Duodenal mucosa (tissue), 2 donors: Measurements from ENCODE around the gene SH3RF3.

ENCODE experiments used
- H3K27ac ChIP-seq: one replicate; pipeline ENCODE4 v1.7.0; 2013; ENCODE audit warnings: low read depth, low read length
- H3K27me3 ChIP-seq, 2 donors: one replicate each; pipeline ENCODE4 v1.7.0; 2013; ENCODE audit warnings: low read length in 2 of 2, control low read depth in 1 of 2; ENCODE audit not compliant: insufficient read depth in 2 of 2, control insufficient read depth in 1 of 2
- H3K36me3 ChIP-seq, 2 donors: one replicate each; pipeline ENCODE4 v1.7.0; 2013; ENCODE audit warnings: low read length in 2 of 2, control low read depth in 1 of 2; ENCODE audit not compliant: insufficient read depth in 2 of 2, control insufficient read depth in 1 of 2
- H3K4me1 ChIP-seq, 2 donors: one replicate each; pipeline ENCODE4 v1.7.0; 2013; ENCODE audit warnings: low read length in 2 of 2, control low read depth in 1 of 2; ENCODE audit not compliant: insufficient read depth in 2 of 2, control insufficient read depth in 1 of 2
- H3K4me3 ChIP-seq, 2 donors: one replicate each; pipeline ENCODE4 v1.7.0; 2013; ENCODE audit warnings: low read length in 2 of 2, low read depth in 1 of 2
- H3K9ac ChIP-seq, 2 donors: one replicate each; pipeline ENCODE4 v1.7.0; 2013; ENCODE audit warnings: low read length in 2 of 2, low read depth in 1 of 2
- H3K9me3 ChIP-seq, 2 donors: one replicate each; pipeline ENCODE4 v1.7.0; 2013; ENCODE audit warnings: low read length in 2 of 2, control low read depth in 1 of 2; ENCODE audit not compliant: control insufficient read depth in 1 of 2

Gene SH3RF3

DNA sequence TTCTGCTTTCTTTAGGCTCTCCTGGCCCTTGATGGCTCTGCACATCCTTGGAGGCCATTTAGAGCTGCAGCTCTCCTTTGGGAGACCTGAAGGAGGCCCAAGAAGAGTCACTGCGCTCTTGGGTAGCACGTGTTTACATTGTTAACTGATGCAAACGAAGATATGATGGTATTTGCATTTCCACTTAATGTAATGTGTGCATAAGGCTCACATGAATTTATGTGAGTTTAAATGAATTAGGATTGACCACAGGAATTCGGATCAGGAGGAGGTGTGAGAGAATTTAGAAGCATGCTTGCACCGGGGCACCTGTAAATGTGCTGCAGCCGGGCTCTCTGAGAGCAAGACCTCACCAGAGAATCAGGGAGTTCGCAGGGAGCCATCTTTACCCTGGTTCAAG, 7.5 kb downstream of the SH3RF3 start:
- H3K4me3 ChIP-seq: no peak overlapping the region
- no peak overlapping the region for H3K27ac ChIP-seq
- H3K9ac ChIP-seq: no peak overlapping the region
- H3K36me3 ChIP-seq: no peaks in the 10 kb centered on the region
- H3K4me1 ChIP-seq: no peaks in the 10 kb centered on the region
- no peaks in the 10 kb centered on the region for H3K9me3 ChIP-seq
- H3K27me3 ChIP-seq: peaks cover 15 to 26% of the 10 kb centered on the region in 2 donors

DNA sequence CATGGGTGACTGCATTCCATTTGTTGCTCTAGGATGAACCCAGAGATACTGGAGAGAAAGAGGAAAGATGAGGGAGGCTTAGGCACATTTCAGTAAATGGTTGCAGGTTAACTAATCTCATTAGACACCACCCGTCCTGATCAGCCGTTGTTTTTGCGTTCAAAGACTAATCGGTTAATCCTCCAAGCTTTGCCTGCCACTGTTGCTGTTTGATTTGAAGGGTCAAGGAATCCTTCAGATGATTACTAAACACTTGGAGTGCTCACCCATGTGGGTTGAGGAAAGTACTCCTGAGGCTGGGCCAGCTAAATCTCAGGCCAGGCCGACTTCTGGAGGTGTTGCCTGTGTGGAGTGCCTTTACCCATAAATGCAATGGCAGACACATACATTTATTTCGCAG, 8.6 kb downstream of the SH3RF3 start:
- no peaks in the 10 kb centered on the region for H3K9me3 ChIP-seq
- no peak overlapping the region for H3K9ac ChIP-seq
- no peak overlapping the region for H3K27ac ChIP-seq
- H3K4me1 ChIP-seq: no peaks in the 10 kb centered on the region
- no peak overlapping the region for H3K4me3 ChIP-seq
- H3K27me3 ChIP-seq: peaks cover 11 to 23% of the 10 kb centered on the region in 2 donors
- H3K36me3 ChIP-seq: no peaks in the 10 kb centered on the region

DNA sequence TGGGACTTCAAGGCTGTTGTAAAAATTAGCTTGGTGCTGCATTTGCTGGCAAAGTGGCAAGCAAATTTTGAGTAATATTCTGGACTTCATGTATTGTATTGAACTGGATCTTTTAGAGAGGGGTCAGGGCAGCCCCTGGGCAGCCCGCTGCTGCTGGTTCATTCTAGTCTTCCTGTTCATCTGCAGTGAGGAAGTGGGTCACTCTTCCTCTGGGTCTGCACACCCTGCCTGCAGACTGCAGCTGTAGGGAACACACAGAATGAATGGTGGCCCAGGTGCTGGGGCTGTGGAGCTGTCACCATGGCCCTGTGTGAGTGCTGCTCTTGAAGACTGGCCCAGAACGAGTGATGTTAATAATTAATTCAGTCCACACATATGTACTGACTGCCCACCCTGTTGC, 9.4 kb downstream of the SH3RF3 start:
- H3K4me1 ChIP-seq: no peaks in the 10 kb centered on the region
- H3K9me3 ChIP-seq: no peaks in the 10 kb centered on the region
- H3K36me3 ChIP-seq: no peaks in the 10 kb centered on the region
- H3K27me3 ChIP-seq: peaks cover 7 to 23% of the 10 kb centered on the region in 2 donors
- H3K4me3 ChIP-seq: no peak overlapping the region
- no peak overlapping the region for H3K9ac ChIP-seq
- H3K27ac ChIP-seq: no peak overlapping the region

DNA sequence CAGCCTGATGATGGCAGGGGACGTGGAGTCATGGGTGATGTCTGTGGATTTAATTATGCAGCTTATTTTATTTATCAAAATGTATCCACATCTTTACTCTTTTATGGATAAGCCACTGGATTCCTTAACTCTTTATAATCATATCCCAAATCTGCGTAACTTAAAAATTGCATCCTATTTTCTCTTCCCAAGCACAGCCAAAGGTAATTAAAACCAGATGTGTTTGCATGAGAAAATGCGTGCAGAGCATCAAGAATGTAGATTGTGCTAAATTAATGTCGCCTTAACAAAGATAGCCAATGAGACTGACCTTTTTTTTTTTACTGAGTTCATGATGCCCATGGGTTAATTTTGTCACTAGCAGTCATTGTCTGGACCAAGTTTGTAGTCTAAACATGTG, 10.0 kb downstream of the SH3RF3 start:
- Histone ChIP-seq H3K9me3 (no peaks in the 10 kb centered on the region), H3K27ac (no peak overlapping the region), H3K4me1 (no peaks in the 10 kb centered on the region), H3K9ac (no peak overlapping the region), H3K27me3 (peaks cover 7 to 20% of the 10 kb centered on the region in 2 donors), H3K4me3 (no peak overlapping the region), H3K36me3 (no peaks in the 10 kb centered on the region)

DNA sequence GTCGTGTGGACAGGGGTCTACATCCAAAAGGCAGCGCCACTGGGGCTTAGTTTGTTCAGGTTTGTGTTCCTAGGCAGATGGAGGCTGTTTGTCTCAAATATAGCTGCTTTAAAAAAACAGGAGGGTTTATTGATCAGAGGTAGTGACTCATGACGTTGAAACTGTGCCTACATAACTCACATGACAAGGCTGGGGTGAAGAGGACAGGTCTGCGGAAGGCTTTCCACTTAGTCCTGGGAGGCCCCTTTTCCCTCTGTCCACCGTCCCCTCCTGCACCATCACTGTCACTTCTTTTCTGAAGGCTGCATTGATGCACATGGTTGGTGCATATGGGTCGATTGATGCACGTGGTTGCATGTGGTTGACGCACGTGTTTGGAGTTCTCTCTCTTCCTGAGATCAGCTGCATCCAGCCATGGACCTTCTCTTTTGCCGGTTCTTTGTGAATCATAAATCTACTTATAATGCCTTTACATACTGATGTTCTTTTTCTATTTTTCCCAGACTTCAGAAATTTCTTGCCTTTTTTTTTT, 10.9 kb downstream of the SH3RF3 start:
- Histone ChIP-seq H3K36me3 (no peaks in the 10 kb centered on the region), H3K9me3 (no peaks in the 10 kb centered on the region), H3K27ac (no peak overlapping the region), H3K4me1 (no peaks in the 10 kb centered on the region), H3K27me3 (peaks cover 7 to 11% of the 10 kb centered on the region in 2 donors), H3K9ac (no peak overlapping the region), H3K4me3 (no peak overlapping the region)

DNA sequence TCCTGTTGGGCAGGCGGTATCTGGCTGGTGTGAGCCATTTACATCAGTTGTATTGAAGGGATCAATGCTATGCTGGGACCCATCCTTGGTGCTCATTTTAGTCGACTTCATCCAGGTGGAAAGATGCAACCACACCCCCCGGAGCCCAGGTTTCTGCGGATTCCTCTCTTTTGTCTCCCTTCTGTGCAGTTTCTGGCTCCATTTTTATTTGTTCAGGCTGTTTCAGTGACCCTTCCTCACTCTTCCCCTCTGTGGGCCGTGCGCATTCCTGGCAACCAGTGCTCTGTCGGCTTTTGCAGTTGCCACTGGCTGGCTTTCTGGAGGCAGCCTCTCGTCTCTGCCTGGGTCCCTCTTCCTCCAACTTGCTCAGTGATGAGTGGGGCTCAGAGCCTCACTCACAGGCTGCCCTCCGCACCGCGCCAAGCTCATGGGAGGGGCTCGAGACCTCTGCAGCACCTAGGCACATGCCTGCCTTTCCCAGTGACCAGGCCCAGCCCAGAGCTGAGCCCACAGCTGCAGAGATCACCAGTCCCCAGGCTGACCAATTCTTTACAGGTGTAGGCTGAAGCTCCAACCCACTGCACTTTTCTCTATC, 12.1 kb downstream of the SH3RF3 start:
- H3K36me3 ChIP-seq: no peaks in the 10 kb centered on the region
- no peak overlapping the region for H3K4me3 ChIP-seq
- H3K9ac ChIP-seq: no peak overlapping the region

DNA sequence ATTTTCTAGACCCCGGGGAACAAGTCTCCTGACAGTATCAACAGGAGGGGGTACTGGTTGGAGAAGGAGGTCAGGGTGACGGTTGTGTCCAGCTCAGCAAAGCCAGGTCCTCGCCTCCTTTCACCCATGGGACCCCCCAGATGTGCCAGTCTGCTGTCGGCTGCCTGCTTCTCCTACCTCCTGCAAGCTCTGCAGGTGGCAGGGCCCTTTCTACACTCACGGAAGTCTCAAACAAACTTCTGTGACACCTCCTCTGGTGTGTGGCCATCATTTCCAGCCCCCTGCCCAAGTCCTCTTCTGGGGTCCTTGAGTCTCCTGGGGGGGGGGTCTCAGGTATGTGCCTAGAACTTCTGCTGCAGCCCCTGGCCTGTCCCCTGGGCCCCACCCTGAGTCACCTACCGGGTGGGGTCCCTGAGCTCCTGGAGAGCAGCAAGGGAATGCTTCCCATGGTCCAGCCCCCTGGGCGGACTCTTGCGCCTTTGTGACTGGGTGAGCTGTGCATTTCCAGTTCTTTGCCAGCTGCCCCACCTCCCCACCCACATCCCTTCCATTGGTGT, 12.8 kb downstream of the SH3RF3 start:
- H3K9me3 ChIP-seq: no peaks in the 10 kb centered on the region
- no peaks in the 10 kb centered on the region for H3K36me3 ChIP-seq
- H3K9ac ChIP-seq: no peak overlapping the region
- H3K4me3 ChIP-seq: no peak overlapping the region
- H3K27me3 ChIP-seq: no peaks in the 10 kb centered on the region
- H3K4me1 ChIP-seq: no peaks in the 10 kb centered on the region
- no peak overlapping the region for H3K27ac ChIP-seq

More for the DNA sequence above, 12.1 kb downstream of the SH3RF3 start:
- Histone ChIP-seq H3K9me3 (no peaks in the 10 kb centered on the region), H3K4me1 (no peaks in the 10 kb centered on the region), H3K27ac (no peak overlapping the region), H3K27me3 (peaks cover 0 to 5% of the 10 kb centered on the region in 2 donors)

DNA sequence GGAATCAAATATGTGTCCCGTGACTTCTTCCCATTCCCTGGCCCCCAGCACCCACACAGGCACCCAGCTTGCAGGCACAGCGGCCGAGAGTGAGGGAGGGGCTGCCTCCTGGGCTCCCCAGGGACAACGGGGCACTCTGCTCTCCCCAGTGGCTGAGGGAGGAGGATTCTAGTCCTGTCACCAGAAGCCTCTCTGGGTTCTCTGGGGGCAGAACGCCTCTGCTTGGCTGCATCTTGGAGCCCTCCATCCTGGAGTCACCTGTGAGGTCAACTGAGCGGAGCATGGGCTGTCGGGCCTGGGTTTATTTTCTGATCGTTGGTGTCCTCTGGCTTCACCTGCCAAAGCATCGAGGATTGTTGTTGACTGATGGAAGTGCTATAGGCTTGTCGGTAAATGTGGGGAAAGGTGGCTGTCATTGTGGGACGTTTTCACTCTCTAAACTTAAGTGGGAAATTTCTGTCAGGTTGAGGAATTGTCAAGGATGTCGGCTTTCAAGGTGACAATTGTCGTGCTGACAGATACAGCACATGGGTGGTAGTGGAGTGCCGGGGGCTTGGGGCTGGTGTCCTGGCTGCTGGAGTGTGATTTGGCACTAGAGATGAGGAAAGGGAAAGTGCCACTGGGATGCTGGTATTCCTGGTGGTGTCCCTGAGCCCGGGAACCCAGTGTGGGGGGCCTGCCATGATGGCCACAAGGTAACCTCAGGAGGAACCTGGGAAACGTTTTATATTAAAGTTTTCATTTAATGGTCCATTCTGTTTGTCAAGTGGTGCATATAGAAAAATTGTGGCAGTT, 13.6 kb downstream of the SH3RF3 start:
- Histone ChIP-seq H3K4me1 (no peaks in the 10 kb centered on the region), H3K4me3 (no peak overlapping the region), H3K27me3 (no peaks in the 10 kb centered on the region), H3K9me3 (no peaks in the 10 kb centered on the region), H3K9ac (no peak overlapping the region), H3K27ac (no peak overlapping the region), H3K36me3 (no peaks in the 10 kb centered on the region)

DNA sequence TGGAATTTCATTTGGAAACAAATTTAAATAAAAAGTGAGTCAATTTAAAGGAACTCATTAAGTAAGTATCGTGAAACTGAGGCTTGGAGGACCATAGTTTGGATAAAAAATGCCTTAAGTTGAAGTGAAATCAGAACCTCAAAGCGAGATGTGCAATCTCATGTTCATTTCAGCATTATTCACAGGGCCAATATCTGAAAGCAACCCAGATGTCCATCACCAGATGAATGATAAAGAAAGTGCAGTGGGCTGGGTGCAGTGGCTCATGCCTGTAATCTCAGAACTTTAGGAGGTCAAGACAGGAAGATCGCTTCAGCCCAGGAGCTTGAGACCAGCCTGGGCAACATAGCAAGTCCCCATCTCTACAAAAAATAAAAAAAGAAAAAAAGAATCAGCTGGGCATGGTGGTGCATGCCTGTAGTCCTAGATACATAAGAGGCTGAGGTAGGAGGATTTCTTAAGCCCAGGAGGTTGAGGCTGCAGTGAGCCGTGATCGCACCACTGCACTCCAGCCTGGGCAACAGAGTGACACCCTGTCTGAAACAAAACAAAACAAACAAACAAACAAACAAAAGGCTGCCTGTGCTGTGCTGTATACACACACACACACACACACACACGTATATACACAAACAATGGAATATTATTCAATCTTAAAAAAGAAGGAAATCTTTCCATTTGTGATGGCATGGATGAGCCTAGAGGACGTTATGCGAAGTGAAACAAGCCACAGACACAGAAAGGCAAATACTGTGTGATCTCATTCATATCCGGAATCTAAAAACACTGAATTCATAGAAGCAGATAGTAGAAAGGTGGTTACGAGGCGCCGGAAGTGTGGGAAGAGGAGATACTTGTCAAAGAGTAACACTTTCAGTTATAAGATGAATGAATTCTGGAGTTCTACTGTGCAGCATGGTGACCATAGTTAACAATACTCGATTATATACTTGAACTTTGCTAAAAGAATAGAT, 14.5 kb downstream of the SH3RF3 start:
- H3K9ac ChIP-seq: no peak overlapping the region
- no peaks in the 10 kb centered on the region for H3K36me3 ChIP-seq
- no peaks in the 10 kb centered on the region for H3K27me3 ChIP-seq
- H3K4me3 ChIP-seq: no peak overlapping the region
- H3K9me3 ChIP-seq: no peaks in the 10 kb centered on the region
- H3K4me1 ChIP-seq: no peaks in the 10 kb centered on the region
- H3K27ac ChIP-seq: no peak overlapping the region
